Left ventricle myocardium inferior (tissue), 1 donor: ENCODE measurements around the gene LHFPL2. TPM values are rescaled to one million over a fixed set of nuclear protein-coding genes. Genes with fewer than 3 reads are reported as not detected.
A peak's percentile ranks its signal among the peaks of the same experiment; 100 is the strongest.

Source experiments
- DNase-seq: peaks from one replicate; pipeline ENCODE4 v3.0.0-alpha.2; 2020
- H3K27ac ChIP-seq: fragments of 200-600 bp; replicated peaks from 2 replicates; pipeline ENCODE4 v1.8.0; 2021
- H3K27me3 ChIP-seq: fragments of 200-600 bp; 2 replicates; pipeline ENCODE4 v1.8.0; 2021; ENCODE audit warnings: low read depth
- H3K36me3 ChIP-seq: fragments of 200-600 bp; 2 replicates; pipeline ENCODE4 v1.8.0; 2021
- H3K4me1 ChIP-seq: fragments of 200-600 bp; 2 replicates; pipeline ENCODE4 v1.8.0; 2021
- H3K4me3 ChIP-seq: fragments of 200-600 bp; 2 replicates; pipeline ENCODE4 v1.8.0; 2021; ENCODE audit warnings: mild to moderate bottlenecking, moderate library complexity
- H3K9me3 ChIP-seq: fragments of 200-600 bp; replicated peaks from 2 replicates; pipeline ENCODE4 v1.8.0; 2021
- intact Hi-C: fragments of 100-400 bp; cut with micrococcal nuclease; formaldehyde crosslinking; loops from one replicate; pipeline ENCODE4 v1.11.0; 2022
- total RNA-seq: library from RNA; stranded (reverse); fragmentation: NEBNext Ultra II Directional; extraction: Animal tissue kit (Norgen Biotek cat#: 25700); gene quantifications from one replicate; pipeline ENCODE4 v1.2.1, GENCODE V29; 2021
- TF ChIP-seq, protein P1 (sequence below): fragments of 200-600 bp; IDR thresholded peaks from 2 replicates; pipeline ENCODE4 v1.8.0; 2021; ENCODE audit warnings: antibody characterized with exemption, mild to moderate bottlenecking, borderline replicate concordance
- donor health status: DM: no; HTN: yes; CAD: no; lungs with severe emphysema.

The LHFPL2 gene
- total RNA-seq, 1 donor from 2014 or later: 5.0 TPM

DNA sequence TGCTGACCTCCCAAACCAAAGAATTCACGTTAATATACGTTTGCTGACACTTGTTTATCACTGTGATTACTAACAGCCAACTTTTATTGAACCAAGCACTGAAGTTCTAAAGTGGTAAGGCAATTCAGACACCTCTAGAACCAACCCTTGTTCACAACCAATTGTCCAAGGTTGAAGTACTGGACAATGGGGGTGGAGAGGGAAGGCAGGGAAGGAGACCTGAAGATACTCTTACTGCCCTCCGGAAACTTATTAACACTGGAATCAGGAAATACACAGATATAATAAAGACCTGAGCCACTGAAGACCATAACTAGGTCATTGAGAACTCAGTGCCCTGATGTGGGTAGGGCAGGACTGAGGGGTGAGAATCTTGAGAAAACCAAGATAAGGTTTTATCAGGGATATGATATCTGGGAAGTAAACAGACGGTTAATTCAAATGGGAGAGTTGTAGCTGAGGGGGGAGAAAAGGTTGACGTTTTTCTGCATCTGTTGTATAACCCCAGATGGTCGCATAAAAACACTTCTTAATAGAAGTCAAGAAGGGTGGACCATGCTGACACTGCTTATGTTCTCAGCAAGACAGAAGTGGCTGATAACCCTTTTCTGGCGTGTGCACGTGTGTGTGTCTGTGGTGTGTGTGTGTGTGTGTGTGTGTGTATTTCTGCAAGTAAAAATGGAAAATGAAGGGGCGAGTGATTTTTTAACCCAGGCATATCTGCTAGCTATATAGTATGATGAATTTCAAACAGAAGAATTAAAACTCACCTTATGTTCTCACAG lies 125.9 kb downstream of the LHFPL2 start:
- intact Hi-C loops: no loop called here
- Histone ChIP-seq H3K4me1 (peaks cover 53% of the 10 kb centered on the region), H3K4me3 (no peak overlapping the region), H3K36me3 (no peaks in the 10 kb centered on the region), H3K27ac (no peak overlapping the region), H3K9me3 (no peaks in the 10 kb centered on the region), H3K27me3 (no peaks in the 10 kb centered on the region)
- TF ChIP-seq, protein P1, sequence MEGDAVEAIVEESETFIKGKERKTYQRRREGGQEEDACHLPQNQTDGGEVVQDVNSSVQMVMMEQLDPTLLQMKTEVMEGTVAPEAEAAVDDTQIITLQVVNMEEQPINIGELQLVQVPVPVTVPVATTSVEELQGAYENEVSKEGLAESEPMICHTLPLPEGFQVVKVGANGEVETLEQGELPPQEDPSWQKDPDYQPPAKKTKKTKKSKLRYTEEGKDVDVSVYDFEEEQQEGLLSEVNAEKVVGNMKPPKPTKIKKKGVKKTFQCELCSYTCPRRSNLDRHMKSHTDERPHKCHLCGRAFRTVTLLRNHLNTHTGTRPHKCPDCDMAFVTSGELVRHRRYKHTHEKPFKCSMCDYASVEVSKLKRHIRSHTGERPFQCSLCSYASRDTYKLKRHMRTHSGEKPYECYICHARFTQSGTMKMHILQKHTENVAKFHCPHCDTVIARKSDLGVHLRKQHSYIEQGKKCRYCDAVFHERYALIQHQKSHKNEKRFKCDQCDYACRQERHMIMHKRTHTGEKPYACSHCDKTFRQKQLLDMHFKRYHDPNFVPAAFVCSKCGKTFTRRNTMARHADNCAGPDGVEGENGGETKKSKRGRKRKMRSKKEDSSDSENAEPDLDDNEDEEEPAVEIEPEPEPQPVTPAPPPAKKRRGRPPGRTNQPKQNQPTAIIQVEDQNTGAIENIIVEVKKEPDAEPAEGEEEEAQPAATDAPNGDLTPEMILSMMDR: no peak
- no peak for DNase-seq

DNA sequence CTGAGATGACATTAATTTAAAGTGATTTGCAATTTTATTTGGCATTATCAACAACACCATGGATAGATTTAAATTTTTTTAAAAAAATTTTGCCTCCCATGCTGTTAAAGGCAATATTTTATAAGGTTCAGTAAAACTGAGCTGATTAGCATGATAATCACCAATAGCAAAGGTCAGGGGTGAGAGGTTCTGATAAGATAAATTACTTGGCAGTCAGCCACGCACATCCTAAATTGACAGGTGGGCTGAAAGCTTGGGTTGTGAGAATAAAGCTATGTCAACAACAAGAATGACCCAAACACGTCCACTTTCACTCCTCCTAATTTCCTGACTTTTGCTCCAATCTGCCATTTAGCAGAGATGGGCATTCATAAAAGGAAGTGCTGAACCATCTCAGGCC lies 127.1 kb downstream of the LHFPL2 start:
- DNase-seq: no peak
- H3K4me3 ChIP-seq: no peak overlapping the region
- no peaks in the 10 kb centered on the region for H3K36me3 ChIP-seq
- H3K27me3 ChIP-seq: no peaks in the 10 kb centered on the region
- H3K27ac ChIP-seq: no peak overlapping the region
- H3K4me1 ChIP-seq: peaks cover 41% of the 10 kb centered on the region
- no peaks in the 10 kb centered on the region for H3K9me3 ChIP-seq
- TF ChIP-seq, protein P1: no peak
- intact Hi-C loops: no loop called here

DNA sequence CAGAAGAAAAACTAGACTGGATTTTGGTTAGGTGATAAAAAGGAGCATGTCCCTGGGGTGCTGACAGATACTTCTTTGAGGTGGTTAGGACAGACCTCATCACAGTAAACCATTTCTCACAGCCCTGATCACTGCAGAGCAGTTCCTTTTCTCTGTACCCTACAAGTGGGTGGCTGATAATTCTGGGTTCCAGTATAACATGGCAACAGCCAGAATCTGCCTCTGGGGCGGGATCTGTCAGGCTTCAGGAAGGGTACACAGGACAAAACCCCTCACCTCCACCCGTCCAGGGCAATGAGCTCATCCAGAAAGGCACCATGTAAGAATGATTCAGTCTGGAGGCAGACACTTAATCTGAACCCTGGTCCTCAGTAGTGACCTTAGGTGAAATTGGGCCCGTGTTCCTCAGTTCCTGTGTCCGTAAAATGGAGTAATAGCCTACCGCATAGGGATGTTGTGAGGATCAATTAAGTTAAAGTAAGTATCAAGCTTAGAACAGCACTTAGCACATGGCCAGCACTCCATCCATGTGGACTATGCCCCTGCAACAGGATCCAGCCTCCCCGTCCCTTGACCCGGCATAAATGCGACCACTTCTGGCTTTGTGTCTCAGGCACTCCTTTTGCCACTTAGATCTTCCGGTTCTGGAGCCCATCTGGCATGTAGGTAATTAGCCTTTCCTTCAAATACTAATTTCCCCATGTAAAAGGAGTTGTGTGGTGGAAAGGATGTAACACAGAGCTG lies 129.2 kb downstream of the LHFPL2 start:
- DNase-seq: no peak
- TF ChIP-seq, protein P1: no peak
- Histone ChIP-seq H3K27me3 (no peaks in the 10 kb centered on the region), H3K27ac (peak overlapping the region; percentile 59), H3K9me3 (no peaks in the 10 kb centered on the region), H3K4me1 (peaks cover 28% of the 10 kb centered on the region), H3K36me3 (no peaks in the 10 kb centered on the region), H3K4me3 (no peak overlapping the region)
- intact Hi-C loops: no loop called here

- Histone ChIP-seq H3K27me3 (no peaks in the 10 kb centered on the region), H3K9me3 (no peaks in the 10 kb centered on the region), H3K4me1 (peaks cover 21% of the 10 kb centered on the region), H3K27ac (peak overlapping the region; percentile 59), H3K4me3 (no peak overlapping the region), H3K36me3 (no peaks in the 10 kb centered on the region)
- TF ChIP-seq, protein P1: no peak
- intact Hi-C loops: no loop called here
- peak; percentile 55 for DNase-seq
Measured at GRCh38 chr5:78518365-78519197, 130.0 kb downstream of the LHFPL2 start.

- H3K27ac ChIP-seq: no peak overlapping the region
- no peaks in the 10 kb centered on the region for H3K9me3 ChIP-seq
- H3K4me3 ChIP-seq: no peak overlapping the region
- no peak for DNase-seq
- no peaks in the 10 kb centered on the region for H3K36me3 ChIP-seq
- intact Hi-C loops: no loop called here
- no peaks in the 10 kb centered on the region for H3K27me3 ChIP-seq
- peaks cover 36% of the 10 kb centered on the region for H3K4me1 ChIP-seq
- TF ChIP-seq, protein P1: no peak
Measured at GRCh38 chr5:78515670-78516069, 132.9 kb downstream of the LHFPL2 start.
